Lower leg skin (tissue), 3 donors: ENCODE results near the gene TRUB1.

Source experiments
- CTCF ChIP-seq, 3 donors: fragments of 450-650 bp; IDR thresholded peaks; one replicate each; pipeline ENCODE4 v1.5.1; 2016; ENCODE audit warnings: antibody characterized with exemption in 3 of 3, mild to moderate bottlenecking in 3 of 3, moderate library complexity in 2 of 3
- POLR2A ChIP-seq, 2 donors: fragments of 450-650 bp; IDR thresholded peaks; one replicate each; pipeline ENCODE4 v1.6.1; 2016 to 2017; ENCODE audit warnings: antibody characterized with exemption in 2 of 2, mild to moderate bottlenecking in 1 of 2, moderate library complexity in 1 of 2

- no peak for TF ChIP-seq CTCF (IDR thresholded peaks at IDR 0.05)
- no peak for TF ChIP-seq POLR2A (IDR thresholded peaks at IDR 0.05)
Measured at GRCh38 chr10:114943000-114943399, 5.0 kb downstream of the TRUB1 start.
